Spleen (tissue), 11 donors: ENCODE results near the gene ZG16. TPM values are rescaled to one million over a fixed set of nuclear protein-coding genes. Genes with fewer than 3 reads are reported as not detected.
"Not testable (repeated sequence)": the region's sequence is repeated elsewhere in the genome, so short reads cannot be mapped to it uniquely, and the experiment has no call there.

Source experiments
- DNase-seq: peaks from one replicate; pipeline ENCODE4 v3.0.0-alpha.2; 2020
- H3K27ac ChIP-seq, 8 donors: fragments of 200-600 bp; sonication (generic) in 7 of 8; 1 replicate in 4 of 8; 2 replicates in 4 of 8; pipeline versions ENCODE4 v1.5.0 to v1.8.0; 2016 to 2021; ENCODE audit warnings: inconsistent platforms in 4 of 8, mild to moderate bottlenecking in 4 of 8, moderate library complexity in 1 of 8
- H3K27me3 ChIP-seq, 7 donors: fragments of 200-600 bp; sonication (generic) in 6 of 7; replicated peaks in 1 of 7; 1 replicate in 4 of 7; 2 replicates in 3 of 7; pipeline versions ENCODE4 v1.5.0 to v1.8.0; 2016 to 2021; ENCODE audit warnings: inconsistent platforms in 3 of 7, mild to moderate bottlenecking in 1 of 7
- H3K36me3 ChIP-seq, 6 donors: fragments of 200-600 bp; sonication (generic) in 5 of 6; 1 replicate in 4 of 6; 2 replicates in 2 of 6; pipeline versions ENCODE4 v1.5.0 to v1.8.0; 2016 to 2021; ENCODE audit warnings: inconsistent platforms in 2 of 6
- H3K4me1 ChIP-seq, 6 donors: fragments of 200-600 bp; sonication (generic) in 5 of 6; 1 replicate in 3 of 6; 2 replicates in 3 of 6; pipeline versions ENCODE4 v1.5.0 to v1.8.0; 2016 to 2021; ENCODE audit warnings: inconsistent platforms in 3 of 6
- H3K4me3 ChIP-seq, 8 donors: fragments of 200-600 bp; sonication (generic) in 7 of 8; 1 replicate in 4 of 8; 2 replicates in 4 of 8; pipeline versions ENCODE4 v1.5.0 to v1.8.0; 2016 to 2021; ENCODE audit warnings: inconsistent platforms in 4 of 8, mild to moderate bottlenecking in 4 of 8, moderate library complexity in 2 of 8
- H3K9me3 ChIP-seq, 8 donors: fragments of 200-600 bp; sonication (generic) in 7 of 8; 1 replicate in 4 of 8; 2 replicates in 4 of 8; pipeline versions ENCODE4 v1.5.0 to v1.8.0; 2016 to 2021; ENCODE audit warnings: inconsistent platforms in 4 of 8
- CTCF ChIP-seq, 11 experiments: fragments of 200-600 bp in 7 of 11; fragments of 450-650 bp in 4 of 11; sonication (generic) in 4 of 11; IDR thresholded peaks in 8 of 11; conservative IDR thresholded peaks in 3 of 11; 1 replicate in 7 of 11; 2 replicates in 4 of 11; pipeline versions ENCODE4 v1.4.0 to v1.8.0; 2016 to 2021; ENCODE audit warnings: antibody characterized with exemption in 11 of 11, inconsistent platforms in 4 of 11, mild to moderate bottlenecking in 1 of 11
- POLR2A ChIP-seq, 3 donors: fragments of 450-650 bp; IDR thresholded peaks; one replicate each; pipeline ENCODE4 v1.5.1; 2017; ENCODE audit warnings: antibody characterized with exemption in 3 of 3, mild to moderate bottlenecking in 1 of 3
- POLR2AphosphoS5 ChIP-seq, 3 donors: sonication (generic); formaldehyde crosslinking; IDR thresholded peaks; one replicate each; pipeline ENCODE4 v1.5.1; 2017; ENCODE audit warnings: antibody characterized with exemption in 3 of 3
- WGBS, 5 donors: extraction: QIAGEN DNeasy Blood & Tissue Kit in 3 of 5; methylation state at CpG; one replicate each; pipeline versions ENCODE4 v1.1.5 to v1.1.7; 2013 to 2018; 5-methylcytosine and 5-hydroxymethylcytosine counted together
- intact Hi-C: fragments of 100-400 bp; cut with DNase I; formaldehyde crosslinking; loops from one replicate; pipeline ENCODE4 v1.15.0; 2023; ENCODE audit warnings: low total_unique reads
- polyA plus RNA-seq, 3 donors: library from polyadenylated mRNA; stranded (reverse); fragments of 200-250 nt; gene quantifications; one replicate each; pipeline ENCODE4 v1.2.1, GENCODE V29; 2013
- total RNA-seq, 7 donors: library from RNA; depleted of rRNA in 3 of 7; stranded (reverse); fragments of >200 nt in 3 of 7; fragmentation: NEBNext Ultra II Directional in 4 of 7; extraction: Animal tissue kit (Norgen Biotek cat#: 25700) in 4 of 7; gene quantifications; one replicate each; pipeline versions ENCODE4 v1.1.0 to v1.2.1, GENCODE V29; 2016 to 2021
- donor health status: healthy with polysubstance abuse.
- donor health status: DM: no; HTN: no; CAD: no; lungs with moderate emphysema.
- donor health status: DM: no; HTN: no; CAD: no.
- donor health status: Bipolar disorder and iron deficiency.
- donor health status: healthy.
- donor health status: DM: no; HTN: no; CAD: no.
- donor health status: DM: yes; HTN: yes; CAD: no.

Gene ZG16
- total and polyA plus RNA-seq, 10 donors: 0.06 to 0.07 TPM; not detected in 8

- Histone ChIP-seq H3K4me3 (peak overlapping the region in 7 of 8 donors; percentile 75 to 99 (median 97)), H3K36me3 (peaks cover 0 to 14% (median 6%) of the 10 kb centered on the region in 6 donors), H3K4me1 (peaks cover 10 to 63% (median 31%) of the 10 kb centered on the region in 6 donors), H3K27me3 (no peaks in the 10 kb centered on the region), H3K27ac (peak overlapping the region in 4 of 8 donors; percentile 91 to 96 (median 94)), H3K9me3 (no peaks in the 10 kb centered on the region)
- TF ChIP-seq CTCF (IDR thresholded peaks at IDR 0.05 in 8 of 11, conservative IDR thresholded peaks at IDR 0.05 in 3 of 11) (no peak), POLR2A (IDR thresholded peaks at IDR 0.05) (no peak), POLR2AphosphoS5 (IDR thresholded peaks at IDR 0.05) (no peak)
- intact Hi-C loops: no loop called here
- no peak for DNase-seq
- 71 to 78% (median 74%) methylated on average over 9 of the region's 9 CpGs for WGBS, 5 donors
Observed at GRCh38 chr16:29791845-29792807, 14.1 kb downstream of the ZG16 start.

GRCh38 chr16:29793153-29793552 lies 15.1 kb downstream of the ZG16 start:
- WGBS, 5 donors: 88 to 95% (median 93%) methylated on average over 18 of the region's 18 CpGs
- intact Hi-C loops: not testable (repeated sequence)

DNA sequence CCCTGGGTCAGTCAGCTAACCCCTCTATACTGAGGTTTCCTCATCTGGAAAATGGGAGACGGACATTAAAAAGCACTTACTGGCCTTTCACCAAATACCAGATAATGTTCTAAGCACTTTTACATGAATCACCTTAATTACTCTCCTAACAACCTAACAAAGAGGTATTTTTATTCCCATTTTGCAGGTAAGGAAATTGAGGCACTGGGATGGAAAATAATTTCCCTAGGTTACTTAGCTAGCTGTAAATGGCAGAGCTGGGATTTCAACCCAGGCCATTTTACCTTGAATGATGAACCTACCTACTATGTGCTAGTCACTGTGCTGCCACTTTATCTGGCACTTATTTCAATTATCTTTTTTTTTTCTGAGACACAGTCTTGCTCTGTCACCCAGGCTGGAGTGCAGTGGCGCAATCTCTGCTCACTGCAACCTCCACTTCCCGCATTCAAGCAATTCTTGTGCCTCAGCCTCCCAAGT lies 16.2 kb downstream of the ZG16 start:
- no peak for DNase-seq
- Histone ChIP-seq H3K4me1 (peaks cover 10 to 59% (median 31%) of the 10 kb centered on the region in 6 donors), H3K9me3 (no peaks in the 10 kb centered on the region), H3K27me3 (no peaks in the 10 kb centered on the region), H3K27ac (peak overlapping the region in 1 of 8 donors; percentile 3), H3K36me3 (peaks cover 0 to 35% (median 26%) of the 10 kb centered on the region in 6 donors), H3K4me3 (no peak overlapping the region)
- TF ChIP-seq CTCF (IDR thresholded peaks at IDR 0.05 in 8 of 11, conservative IDR thresholded peaks at IDR 0.05 in 3 of 11) (no peak), POLR2AphosphoS5 (IDR thresholded peaks at IDR 0.05) (no peak), POLR2A (IDR thresholded peaks at IDR 0.05) (no peak)
- intact Hi-C loops: no loop called here
- WGBS, 5 donors: 88 to 99% (median 96%) methylated on average over 3 of the region's 3 CpGs

More at GRCh38 chr16:29793153-29793552, 15.1 kb downstream of the ZG16 start:
- H3K4me3 ChIP-seq, H3K9me3 ChIP-seq, DNase-seq, H3K27me3 ChIP-seq, H3K27ac ChIP-seq: not testable (repeated sequence)
- Histone ChIP-seq H3K4me1 (peaks cover 10 to 63% (median 31%) of the 10 kb centered on the region in 6 donors), H3K36me3 (peaks cover 0 to 24% (median 15%) of the 10 kb centered on the region in 6 donors)

DNA sequence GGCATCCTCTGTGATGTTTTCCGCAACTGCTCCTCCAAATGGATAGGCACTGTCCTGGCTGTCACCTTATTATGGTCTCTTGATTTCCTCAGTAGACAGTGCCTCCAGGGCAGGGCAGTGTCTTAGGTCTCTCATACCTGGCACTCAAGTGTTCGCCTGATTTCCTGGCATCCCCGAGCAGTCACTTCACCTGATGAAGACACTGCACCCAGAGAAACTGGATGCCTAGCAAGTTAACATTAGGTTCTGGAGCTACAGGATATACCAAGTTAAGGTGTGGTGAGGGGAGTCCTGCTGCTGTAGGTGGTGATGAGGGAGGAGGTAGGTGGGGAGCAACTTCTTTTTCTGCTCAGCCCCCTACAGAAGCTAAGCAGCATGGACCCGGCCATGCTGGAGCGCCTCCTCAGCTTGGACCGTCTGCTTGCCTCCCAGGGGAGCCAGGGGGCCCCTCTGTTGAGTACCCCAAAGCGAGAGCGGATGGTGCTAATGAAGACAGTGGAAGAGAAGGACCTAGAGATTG lies 24.4 kb downstream of the ZG16 start:
- DNase-seq: no peak
- Histone ChIP-seq H3K27me3 (no peaks in the 10 kb centered on the region), H3K27ac (no peak overlapping the region), H3K4me3 (no peak overlapping the region), H3K9me3 (no peaks in the 10 kb centered on the region), H3K4me1 (peaks cover 8 to 20% (median 17%) of the 10 kb centered on the region in 6 donors), H3K36me3 (peaks cover 0 to 60% (median 28%) of the 10 kb centered on the region in 6 donors)
- WGBS, 5 donors: 93 to 96% (median 95%) methylated on average over 8 of the region's 8 CpGs
- intact Hi-C loops: no loop called here
- TF ChIP-seq POLR2AphosphoS5 (IDR thresholded peaks at IDR 0.05) (peak in 1 of 3 donors; percentile 18), CTCF (IDR thresholded peaks at IDR 0.05 in 8 of 11, conservative IDR thresholded peaks at IDR 0.05 in 3 of 11) (no peak)
